Spleen (tissue), 11 donors: ENCODE data around the gene ATXN10. TPM values are rescaled to one million over a fixed set of nuclear protein-coding genes. Genes with fewer than 3 reads are reported as not detected.

Experiments
- DNase-seq: peaks from one replicate; pipeline ENCODE4 v3.0.0-alpha.2; 2020
- H3K27ac ChIP-seq, 8 donors: fragments of 200-600 bp; sonication (generic) in 7 of 8; 1 replicate in 4 of 8; 2 replicates in 4 of 8; pipeline versions ENCODE4 v1.5.0 to v1.8.0; 2016 to 2021; ENCODE audit warnings: inconsistent platforms in 4 of 8, mild to moderate bottlenecking in 4 of 8, moderate library complexity in 1 of 8
- H3K27me3 ChIP-seq, 7 donors: fragments of 200-600 bp; sonication (generic) in 6 of 7; replicated peaks in 1 of 7; 1 replicate in 4 of 7; 2 replicates in 3 of 7; pipeline versions ENCODE4 v1.5.0 to v1.8.0; 2016 to 2021; ENCODE audit warnings: inconsistent platforms in 3 of 7, mild to moderate bottlenecking in 1 of 7
- H3K36me3 ChIP-seq, 6 donors: fragments of 200-600 bp; sonication (generic) in 5 of 6; 1 replicate in 4 of 6; 2 replicates in 2 of 6; pipeline versions ENCODE4 v1.5.0 to v1.8.0; 2016 to 2021; ENCODE audit warnings: inconsistent platforms in 2 of 6
- H3K4me1 ChIP-seq, 6 donors: fragments of 200-600 bp; sonication (generic) in 5 of 6; 1 replicate in 3 of 6; 2 replicates in 3 of 6; pipeline versions ENCODE4 v1.5.0 to v1.8.0; 2016 to 2021; ENCODE audit warnings: inconsistent platforms in 3 of 6
- H3K4me3 ChIP-seq, 8 donors: fragments of 200-600 bp; sonication (generic) in 7 of 8; 1 replicate in 4 of 8; 2 replicates in 4 of 8; pipeline versions ENCODE4 v1.5.0 to v1.8.0; 2016 to 2021; ENCODE audit warnings: inconsistent platforms in 4 of 8, mild to moderate bottlenecking in 4 of 8, moderate library complexity in 2 of 8
- H3K9me3 ChIP-seq, 8 donors: fragments of 200-600 bp; sonication (generic) in 7 of 8; 1 replicate in 4 of 8; 2 replicates in 4 of 8; pipeline versions ENCODE4 v1.5.0 to v1.8.0; 2016 to 2021; ENCODE audit warnings: inconsistent platforms in 4 of 8
- POLR2A ChIP-seq, 3 donors: fragments of 450-650 bp; IDR thresholded peaks; one replicate each; pipeline ENCODE4 v1.5.1; 2017; ENCODE audit warnings: antibody characterized with exemption in 3 of 3, mild to moderate bottlenecking in 1 of 3
- POLR2AphosphoS5 ChIP-seq, 3 donors: sonication (generic); formaldehyde crosslinking; IDR thresholded peaks; one replicate each; pipeline ENCODE4 v1.5.1; 2017; ENCODE audit warnings: antibody characterized with exemption in 3 of 3
- WGBS, 5 donors: extraction: QIAGEN DNeasy Blood & Tissue Kit in 3 of 5; methylation state at CpG; one replicate each; pipeline versions ENCODE4 v1.1.5 to v1.1.7; 2013 to 2018; 5-methylcytosine and 5-hydroxymethylcytosine counted together
- intact Hi-C: fragments of 100-400 bp; cut with DNase I; formaldehyde crosslinking; loops from one replicate; pipeline ENCODE4 v1.15.0; 2023; ENCODE audit warnings: low total_unique reads
- polyA plus RNA-seq, 3 donors: library from polyadenylated mRNA; stranded (reverse); fragments of 200-250 nt; gene quantifications; one replicate each; pipeline ENCODE4 v1.2.1, GENCODE V29; 2013
- total RNA-seq, 7 donors: library from RNA; depleted of rRNA in 3 of 7; stranded (reverse); fragments of >200 nt in 3 of 7; fragmentation: NEBNext Ultra II Directional in 4 of 7; extraction: Animal tissue kit (Norgen Biotek cat#: 25700) in 4 of 7; gene quantifications; one replicate each; pipeline versions ENCODE4 v1.1.0 to v1.2.1, GENCODE V29; 2016 to 2021
- TF ChIP-seq, protein P1 (sequence below), 11 experiments: fragments of 200-600 bp in 7 of 11; fragments of 450-650 bp in 4 of 11; sonication (generic) in 4 of 11; IDR thresholded peaks in 8 of 11; conservative IDR thresholded peaks in 3 of 11; 1 replicate in 7 of 11; 2 replicates in 4 of 11; pipeline versions ENCODE4 v1.4.0 to v1.8.0; 2016 to 2021; ENCODE audit warnings: antibody characterized with exemption in 11 of 11, inconsistent platforms in 4 of 11, mild to moderate bottlenecking in 1 of 11
- donor health status: healthy with polysubstance abuse.
- donor health status: DM: no; HTN: no; CAD: no; lungs with moderate emphysema.
- donor health status: DM: no; HTN: no; CAD: no.
- donor health status: Bipolar disorder and iron deficiency.
- donor health status: healthy.
- donor health status: DM: no; HTN: no; CAD: no.
- donor health status: DM: yes; HTN: yes; CAD: no.

ATXN10 gene
- total and polyA plus RNA-seq, 10 donors, result 46.1 to 119 (median 84.6) TPM

DNA sequence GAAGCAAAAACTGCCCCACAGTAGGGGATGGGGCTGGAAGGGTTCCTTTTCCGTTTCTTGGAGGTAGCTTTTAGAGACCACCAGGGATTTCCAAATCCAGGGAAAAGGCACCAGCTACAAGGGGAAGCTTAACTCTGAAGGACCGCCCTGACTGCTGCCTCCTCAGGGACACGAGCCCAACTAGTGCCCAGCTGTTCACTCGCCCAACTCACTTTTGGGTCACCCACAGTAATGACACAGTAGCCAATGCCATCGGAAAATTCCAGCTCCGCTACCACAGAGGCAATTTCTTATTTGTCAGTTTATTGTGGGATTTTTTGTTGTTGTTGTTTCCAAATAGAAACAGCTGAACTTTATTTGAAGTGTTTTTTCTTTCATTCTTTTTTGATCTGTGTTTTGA, 141.3 kb downstream of the ATXN10 start:
- WGBS, 5 donors, result 94 to 96% (median 95%) methylated on average over 6 of the region's 6 CpGs
- Histone ChIP-seq H3K27me3 (no peaks in the 10 kb centered on the region), H3K27ac (no peak overlapping the region), H3K36me3 (peaks cover 0 to 69% (median 24%) of the 10 kb centered on the region in 6 donors), H3K4me3 (no peak overlapping the region), H3K4me1 (peaks cover 0 to 4% (median 1%) of the 10 kb centered on the region in 6 donors), H3K9me3 (no peaks in the 10 kb centered on the region)
- intact Hi-C loops, result no loop called here
- DNase-seq, result no peak
- TF ChIP-seq, protein P1, sequence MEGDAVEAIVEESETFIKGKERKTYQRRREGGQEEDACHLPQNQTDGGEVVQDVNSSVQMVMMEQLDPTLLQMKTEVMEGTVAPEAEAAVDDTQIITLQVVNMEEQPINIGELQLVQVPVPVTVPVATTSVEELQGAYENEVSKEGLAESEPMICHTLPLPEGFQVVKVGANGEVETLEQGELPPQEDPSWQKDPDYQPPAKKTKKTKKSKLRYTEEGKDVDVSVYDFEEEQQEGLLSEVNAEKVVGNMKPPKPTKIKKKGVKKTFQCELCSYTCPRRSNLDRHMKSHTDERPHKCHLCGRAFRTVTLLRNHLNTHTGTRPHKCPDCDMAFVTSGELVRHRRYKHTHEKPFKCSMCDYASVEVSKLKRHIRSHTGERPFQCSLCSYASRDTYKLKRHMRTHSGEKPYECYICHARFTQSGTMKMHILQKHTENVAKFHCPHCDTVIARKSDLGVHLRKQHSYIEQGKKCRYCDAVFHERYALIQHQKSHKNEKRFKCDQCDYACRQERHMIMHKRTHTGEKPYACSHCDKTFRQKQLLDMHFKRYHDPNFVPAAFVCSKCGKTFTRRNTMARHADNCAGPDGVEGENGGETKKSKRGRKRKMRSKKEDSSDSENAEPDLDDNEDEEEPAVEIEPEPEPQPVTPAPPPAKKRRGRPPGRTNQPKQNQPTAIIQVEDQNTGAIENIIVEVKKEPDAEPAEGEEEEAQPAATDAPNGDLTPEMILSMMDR (IDR thresholded peaks at IDR 0.05 in 8 of 11, conservative IDR thresholded peaks at IDR 0.05 in 3 of 11), result no peak
- TF ChIP-seq POLR2A (IDR thresholded peaks at IDR 0.05) (no peak), POLR2AphosphoS5 (IDR thresholded peaks at IDR 0.05) (no peak)

DNA sequence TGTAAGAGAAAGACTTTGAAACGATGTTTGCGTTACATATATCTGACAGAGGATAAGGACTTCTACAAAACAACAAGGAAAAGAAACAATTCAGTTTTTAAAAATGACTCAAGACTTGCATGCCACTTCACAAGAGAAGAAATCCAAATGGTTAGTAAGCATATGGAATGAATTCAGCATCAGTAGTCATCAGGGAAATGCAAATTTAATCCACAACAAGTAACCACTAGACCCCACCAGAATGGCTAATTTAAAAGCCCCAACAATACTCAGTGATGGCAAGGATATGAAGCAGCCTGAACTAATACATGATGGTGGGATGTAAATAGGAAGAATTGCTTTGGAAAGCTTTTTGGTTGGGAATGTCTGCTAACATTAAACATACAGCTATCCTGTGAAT, 142.6 kb downstream of the ATXN10 start:
- no peaks in the 10 kb centered on the region for H3K9me3 ChIP-seq
- 89 to 100% (median 98%) methylated on average over 2 of the region's 2 CpGs for WGBS, 5 donors
- no peak for TF ChIP-seq POLR2AphosphoS5 (IDR thresholded peaks at IDR 0.05)
- no peak for TF ChIP-seq POLR2A (IDR thresholded peaks at IDR 0.05)
- TF ChIP-seq, protein P1 (IDR thresholded peaks at IDR 0.05 in 8 of 11, conservative IDR thresholded peaks at IDR 0.05 in 3 of 11), result no peak
- no peak overlapping the region for H3K27ac ChIP-seq
- peaks cover 0 to 14% (median 5%) of the 10 kb centered on the region in 6 donors for H3K4me1 ChIP-seq
- no peak overlapping the region for H3K4me3 ChIP-seq
- peaks cover 0 to 67% (median 19%) of the 10 kb centered on the region in 6 donors for H3K36me3 ChIP-seq
- no peaks in the 10 kb centered on the region for H3K27me3 ChIP-seq
- intact Hi-C loops, result no loop called here
- no peak for DNase-seq

DNA sequence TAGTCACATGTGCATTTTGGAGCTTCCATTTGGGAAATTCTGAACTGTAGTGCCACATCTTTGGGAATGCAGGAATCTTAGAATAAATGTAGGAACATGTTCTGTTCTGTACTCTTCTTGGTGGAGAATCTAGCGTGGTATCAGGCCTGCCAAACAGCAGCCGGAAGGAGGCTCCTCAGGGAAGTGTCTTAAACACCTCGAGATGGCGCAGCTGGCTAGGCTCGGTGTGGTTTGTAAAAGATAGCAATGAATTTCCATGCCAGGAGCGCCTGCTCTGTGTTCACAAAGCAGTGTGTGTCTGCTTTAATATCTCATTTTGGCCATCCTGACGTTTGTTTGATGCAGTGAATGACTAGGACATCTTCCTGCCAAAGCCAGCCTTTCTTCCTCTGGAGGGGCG, 145.1 kb downstream of the ATXN10 start:
- Histone ChIP-seq H3K27ac (no peak overlapping the region), H3K4me3 (no peak overlapping the region), H3K9me3 (no peaks in the 10 kb centered on the region), H3K27me3 (no peaks in the 10 kb centered on the region), H3K36me3 (peaks cover 0 to 73% (median 17%) of the 10 kb centered on the region in 6 donors), H3K4me1 (peaks cover 0 to 14% (median 5%) of the 10 kb centered on the region in 6 donors)
- 89 to 97% (median 95%) methylated on average over 8 of the region's 8 CpGs for WGBS, 5 donors
- TF ChIP-seq, protein P1 (IDR thresholded peaks at IDR 0.05 in 8 of 11, conservative IDR thresholded peaks at IDR 0.05 in 3 of 11), result no peak
- TF ChIP-seq POLR2A (IDR thresholded peaks at IDR 0.05) (no peak), POLR2AphosphoS5 (IDR thresholded peaks at IDR 0.05) (no peak)
- intact Hi-C loops, result no loop called here
- no peak for DNase-seq

DNA sequence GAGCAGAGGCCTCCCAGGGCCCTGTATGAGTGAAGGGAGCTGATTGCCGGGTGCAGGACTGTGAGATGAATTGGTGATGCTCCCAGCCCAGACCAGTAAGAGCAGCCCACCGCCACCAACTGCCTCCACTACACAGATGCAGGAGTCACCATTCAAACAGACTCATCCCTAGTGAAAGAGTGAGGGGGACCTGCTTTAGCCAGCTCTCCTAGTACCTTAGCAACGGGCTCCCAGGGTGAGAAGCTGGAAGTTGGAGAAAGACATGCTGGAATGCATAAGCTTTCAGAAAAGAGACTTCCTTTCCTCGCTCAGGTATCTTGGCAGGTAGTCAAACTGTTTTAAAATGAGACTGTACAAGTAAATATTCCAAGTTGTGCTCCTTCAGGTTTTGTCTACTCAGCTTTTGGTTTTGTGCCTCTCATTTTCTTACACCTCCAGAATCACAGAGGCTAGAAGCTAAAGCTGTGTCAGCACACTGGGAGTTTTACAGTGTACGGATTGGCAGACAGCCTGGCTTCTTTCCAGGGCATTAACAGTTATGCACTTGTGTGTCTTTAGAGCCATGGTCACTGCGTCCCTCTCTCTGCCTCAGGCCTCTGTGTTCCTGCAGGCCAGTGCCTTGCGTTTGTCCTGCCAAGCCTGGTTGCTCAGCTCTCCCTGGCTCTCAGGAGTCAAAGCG, 146.2 kb downstream of the ATXN10 start:
- Histone ChIP-seq H3K27me3 (no peaks in the 10 kb centered on the region), H3K4me1 (peaks cover 0 to 14% (median 5%) of the 10 kb centered on the region in 6 donors), H3K9me3 (no peaks in the 10 kb centered on the region), H3K27ac (no peak overlapping the region), H3K36me3 (peaks cover 0 to 62% (median 17%) of the 10 kb centered on the region in 6 donors), H3K4me3 (no peak overlapping the region)
- no peak for TF ChIP-seq POLR2A (IDR thresholded peaks at IDR 0.05)
- WGBS, 5 donors, result 80 to 90% (median 84%) methylated on average over 8 of the region's 8 CpGs
- DNase-seq, result no peak
- intact Hi-C loops, result no loop called here
